ENCODE results near the gene YIPF2.
"Not testable (repeated sequence)": the region's sequence is repeated elsewhere in the genome, so short reads cannot be mapped to it uniquely, and the experiment has no call there.

YIPF2 gene

GRCh38 chr19:10911579-10912363 is 16.7 kb downstream of the YIPF2 start:
- no peak for DNase-seq (ENCODE audit: low read depth)

DNA sequence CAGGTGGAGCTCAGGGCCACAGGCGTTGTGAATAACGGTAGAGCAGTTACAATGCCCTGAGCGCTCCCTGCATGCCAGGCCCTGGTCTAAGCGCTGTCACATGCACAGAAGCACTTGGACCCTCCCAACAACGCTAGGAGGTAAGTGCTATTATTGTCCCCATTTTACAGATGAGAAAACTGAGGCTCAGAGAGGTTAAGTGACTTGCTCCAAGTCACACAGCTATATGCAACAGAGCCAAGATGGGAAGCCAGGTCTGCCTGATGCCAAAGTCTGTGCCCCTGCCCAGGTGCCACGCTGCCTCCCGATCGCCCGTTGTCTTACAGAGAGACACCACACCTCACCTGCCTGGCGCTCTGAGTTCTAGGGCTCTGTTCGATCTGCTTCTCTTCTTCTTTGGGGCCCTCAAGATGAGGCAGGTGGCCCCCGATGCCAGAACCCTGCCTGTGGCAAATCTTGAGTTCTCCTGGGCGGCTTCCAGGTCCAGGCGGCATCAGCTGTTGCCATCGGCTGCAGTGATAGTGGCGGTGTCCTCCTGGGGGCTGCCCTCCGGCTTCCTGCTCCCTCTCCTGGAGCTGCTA is 20.0 kb downstream of the YIPF2 start:
- no peak for DNase-seq (ENCODE audit: low read depth)

DNA sequence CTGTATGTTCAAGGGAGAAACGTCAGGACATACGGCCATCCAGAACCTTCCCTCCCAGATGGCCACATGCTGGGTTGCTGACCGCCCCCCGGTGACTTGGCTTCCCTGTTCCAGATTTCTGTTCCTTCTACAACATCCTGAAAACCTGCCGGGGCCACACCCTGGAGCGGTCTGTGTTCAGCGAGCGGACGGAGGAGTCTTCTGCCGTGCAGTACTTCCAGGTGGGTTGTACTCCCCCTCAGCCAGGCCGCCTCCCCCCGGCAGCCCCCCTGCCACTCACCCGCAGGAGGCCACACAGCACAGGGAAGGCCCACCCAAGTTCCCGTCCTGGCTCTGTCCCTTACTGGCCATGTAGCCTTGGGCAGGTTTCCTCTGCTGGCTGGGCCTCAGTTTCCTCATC is 20.5 kb downstream of the YIPF2 start:
- no peak for DNase-seq (ENCODE audit: low read depth)

- DNase-seq (ENCODE audit: low read depth): no peak
Measured at GRCh38 chr19:10899151-10899653, 29.2 kb downstream of the YIPF2 start.

DNA sequence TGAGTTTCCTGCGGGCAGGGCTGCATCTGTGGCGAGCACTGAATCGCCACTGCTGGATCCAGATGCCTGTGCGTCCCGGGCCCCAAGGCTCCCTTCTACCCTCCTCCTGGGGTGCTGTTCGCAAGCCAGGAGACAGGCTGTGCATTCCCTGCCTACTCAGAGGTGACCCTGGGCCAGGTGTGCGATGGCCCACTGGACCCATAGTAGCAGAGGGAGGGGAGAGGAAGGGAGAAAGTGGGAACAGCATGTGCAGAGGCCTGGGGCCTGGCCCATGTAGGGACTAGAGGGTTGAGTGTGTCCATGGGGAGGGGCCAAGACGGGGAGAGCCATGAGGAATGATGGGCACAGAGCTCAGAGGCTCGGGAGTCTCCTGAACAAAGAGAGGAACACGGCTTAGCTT is 29.8 kb downstream of the YIPF2 start:
- no peak for DNase-seq (ENCODE audit: low read depth)

GRCh38 chr19:10896851-10897526 is 31.4 kb downstream of the YIPF2 start:
- DNase-seq (ENCODE audit: low read depth): no peak

DNA sequence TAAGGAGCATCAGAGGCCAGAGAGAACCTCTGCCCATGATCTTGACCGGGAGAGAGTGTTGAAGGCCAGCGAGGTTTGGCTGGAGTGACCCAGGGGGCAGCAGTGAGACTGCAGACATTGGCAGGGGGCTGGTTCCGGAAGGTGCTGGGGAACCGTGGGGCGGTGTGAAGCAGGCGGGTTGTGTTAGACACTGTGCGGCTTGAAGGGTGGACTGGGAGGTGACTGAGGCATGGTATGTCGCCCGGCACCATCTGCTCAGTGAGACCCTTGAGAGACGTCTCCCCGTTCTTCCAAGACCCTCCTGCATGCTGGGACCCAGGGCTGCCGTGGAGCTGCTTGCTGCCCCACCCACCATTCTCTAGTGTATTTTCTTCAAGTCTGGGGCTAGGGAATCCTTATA is 32.5 kb downstream of the YIPF2 start:
- no peak for DNase-seq (ENCODE audit: low read depth)

DNA sequence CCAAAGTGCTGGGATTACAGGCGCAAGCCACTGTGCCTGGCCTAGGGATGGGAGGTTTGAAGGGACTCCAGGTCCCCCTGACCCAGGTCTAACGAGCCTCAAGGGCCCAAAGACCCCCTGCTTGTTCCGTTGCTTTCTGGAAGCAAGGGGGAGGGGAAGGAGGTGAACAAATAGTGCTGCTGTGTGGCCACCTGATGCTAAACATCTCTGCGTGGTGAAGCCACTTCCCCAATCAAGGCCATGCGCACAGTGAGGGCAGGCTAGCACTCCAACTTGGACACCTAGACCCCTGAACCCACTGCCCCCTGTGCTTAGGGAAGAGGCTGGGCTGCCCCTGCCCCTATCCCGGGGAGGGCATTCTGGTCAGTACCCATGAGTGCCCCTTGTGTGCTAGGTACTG is 33.1 kb downstream of the YIPF2 start:
- no peak for DNase-seq (ENCODE audit: low read depth)

- DNase-seq (ENCODE audit: low read depth): no peak
Measured at GRCh38 chr19:10894911-10895213, 33.6 kb downstream of the YIPF2 start.

DNA sequence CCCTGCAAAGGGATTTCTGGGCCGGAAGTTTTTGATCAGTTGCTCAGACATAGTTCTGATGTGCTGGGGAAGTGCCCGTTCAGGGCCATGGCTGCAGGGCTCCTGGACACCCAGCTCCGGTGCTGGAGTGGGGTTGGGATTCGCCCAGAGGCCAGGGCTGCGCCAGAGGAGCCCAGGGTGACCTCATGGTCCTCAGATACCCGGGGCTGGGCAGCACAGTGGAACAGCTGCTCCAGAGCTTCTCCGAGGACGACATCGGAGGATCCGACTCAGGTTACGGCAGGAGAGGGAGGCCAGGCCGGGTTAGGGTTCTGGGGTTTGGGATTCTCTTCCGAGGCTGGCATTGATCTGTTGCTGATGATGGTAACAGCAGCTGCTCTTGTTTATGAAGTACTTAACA is 36.2 kb downstream of the YIPF2 start:
- no peak for DNase-seq (ENCODE audit: low read depth)

DNA sequence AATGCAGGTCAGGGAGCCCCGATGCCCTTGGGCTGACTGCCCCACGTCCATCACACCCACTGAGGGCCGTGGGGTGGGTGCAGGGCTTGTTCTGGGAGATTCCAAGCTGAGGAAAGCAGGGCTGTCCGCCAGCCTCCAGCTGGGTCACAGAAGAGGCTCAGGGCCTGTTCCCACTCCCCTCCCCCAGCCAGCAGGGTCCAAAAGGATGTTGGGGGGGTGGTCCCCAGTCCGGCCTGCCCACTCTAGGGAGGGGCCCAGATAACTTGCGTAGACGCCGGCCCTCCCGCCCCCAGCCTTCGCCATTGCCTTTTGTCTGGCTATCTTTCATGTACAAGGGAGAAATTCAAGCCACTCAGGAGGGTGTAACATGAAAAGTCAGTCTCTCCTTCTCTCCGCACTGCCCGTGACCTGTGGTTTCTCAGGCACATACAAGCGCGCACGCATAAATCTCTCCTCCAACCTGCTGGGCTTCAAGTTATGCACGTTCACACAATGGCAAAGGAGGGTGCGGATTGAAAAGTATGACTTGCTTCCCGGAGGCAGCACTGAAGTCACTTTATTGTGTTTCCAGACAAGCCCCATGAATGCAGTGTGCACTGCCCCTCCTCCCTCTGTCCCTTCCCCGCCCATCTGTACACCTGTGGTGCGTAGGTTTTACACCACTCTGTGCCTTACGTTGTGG is 36.9 kb downstream of the YIPF2 start:
- DNase-seq (ENCODE audit: low read depth): no peak

GRCh38 chr19:10889880-10890279 is 38.6 kb downstream of the YIPF2 start:
- DNase-seq (ENCODE audit: low read depth): no peak

GRCh38 chr19:10888421-10888866 is 40.0 kb downstream of the YIPF2 start:
- no peak for DNase-seq (ENCODE audit: low read depth)

DNA sequence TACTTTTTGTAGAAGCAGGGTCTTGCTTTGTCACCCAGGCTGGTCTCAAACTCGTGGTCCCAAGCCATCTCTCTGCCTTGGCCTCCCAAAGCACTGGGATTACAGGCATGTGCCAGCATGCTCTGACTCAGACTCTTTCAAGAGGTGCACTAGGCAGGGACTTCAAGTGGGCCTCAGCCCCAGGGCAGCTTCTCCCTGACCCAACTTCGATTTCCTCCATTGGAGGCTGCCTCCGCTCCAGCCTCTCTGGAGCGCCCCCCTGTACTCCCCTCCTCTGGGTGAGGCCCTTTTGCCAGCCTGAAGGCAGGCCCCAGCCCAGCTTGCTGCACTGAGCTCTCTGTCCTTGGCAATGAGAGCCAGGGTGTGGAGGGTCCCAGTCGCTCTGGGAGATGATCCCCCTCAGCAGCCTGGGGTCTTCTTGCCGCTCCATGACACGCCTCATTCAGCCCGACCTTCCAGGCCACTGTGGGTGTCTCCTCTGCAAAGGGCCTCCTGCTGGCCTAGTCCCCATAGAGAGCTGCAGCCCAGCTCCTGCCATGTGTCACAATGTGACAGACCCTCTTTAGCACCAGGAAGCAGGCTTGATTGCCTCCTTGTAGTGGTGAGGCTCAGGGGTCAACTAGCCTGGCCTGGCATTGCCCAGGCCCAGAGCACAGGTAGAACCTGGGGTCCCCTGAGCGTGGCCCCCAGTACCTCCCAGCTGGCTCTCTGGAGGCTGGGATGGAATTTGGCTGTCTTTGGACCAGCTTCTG is 40.6 kb downstream of the YIPF2 start:
- DNase-seq (ENCODE audit: low read depth): peak; percentile 31

GRCh38 chr19:10885201-10886169 is 43.0 kb downstream of the YIPF2 start:
- no peak for DNase-seq (ENCODE audit: low read depth)

DNA sequence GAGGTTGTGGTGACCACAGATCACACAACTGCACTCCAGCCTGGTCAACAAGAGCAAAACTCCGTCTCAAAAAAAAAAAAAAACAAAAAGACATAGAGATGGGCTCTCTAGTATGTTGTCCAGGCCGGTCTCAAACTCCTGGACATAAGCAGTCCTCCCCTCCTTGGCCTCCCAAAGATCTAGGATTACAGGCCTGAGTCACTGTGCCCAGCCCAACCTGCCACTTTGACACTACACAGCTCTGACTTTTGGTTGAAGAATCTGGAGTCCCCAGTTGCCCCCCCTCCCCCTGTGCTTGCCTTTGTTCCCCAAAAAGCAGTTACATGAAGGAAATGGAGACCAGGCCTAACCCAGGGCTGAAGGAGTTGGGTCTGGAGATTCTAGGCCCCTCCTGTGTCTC is 44.2 kb downstream of the YIPF2 start:
- peak; percentile 73 for DNase-seq (ENCODE audit: low read depth)

DNA sequence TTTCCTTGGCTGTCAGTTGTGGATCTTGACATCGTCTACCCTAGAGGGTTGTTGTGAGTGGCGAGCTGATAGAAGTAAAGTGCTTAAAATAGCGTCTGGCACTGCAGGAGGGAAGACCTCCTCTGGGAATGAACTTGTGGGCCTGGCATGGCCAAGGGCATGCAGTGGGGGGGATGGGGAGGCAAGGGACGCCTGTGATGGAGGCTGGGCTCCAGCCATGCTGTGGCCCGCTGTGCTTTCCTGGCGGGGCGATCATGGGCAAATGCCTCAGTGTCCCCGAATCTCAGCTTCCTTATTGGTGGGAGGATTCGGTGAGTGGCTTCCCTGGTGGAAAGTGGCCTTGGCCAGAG is 46.4 kb downstream of the YIPF2 start:
- no peak for DNase-seq (ENCODE audit: low read depth)

DNA sequence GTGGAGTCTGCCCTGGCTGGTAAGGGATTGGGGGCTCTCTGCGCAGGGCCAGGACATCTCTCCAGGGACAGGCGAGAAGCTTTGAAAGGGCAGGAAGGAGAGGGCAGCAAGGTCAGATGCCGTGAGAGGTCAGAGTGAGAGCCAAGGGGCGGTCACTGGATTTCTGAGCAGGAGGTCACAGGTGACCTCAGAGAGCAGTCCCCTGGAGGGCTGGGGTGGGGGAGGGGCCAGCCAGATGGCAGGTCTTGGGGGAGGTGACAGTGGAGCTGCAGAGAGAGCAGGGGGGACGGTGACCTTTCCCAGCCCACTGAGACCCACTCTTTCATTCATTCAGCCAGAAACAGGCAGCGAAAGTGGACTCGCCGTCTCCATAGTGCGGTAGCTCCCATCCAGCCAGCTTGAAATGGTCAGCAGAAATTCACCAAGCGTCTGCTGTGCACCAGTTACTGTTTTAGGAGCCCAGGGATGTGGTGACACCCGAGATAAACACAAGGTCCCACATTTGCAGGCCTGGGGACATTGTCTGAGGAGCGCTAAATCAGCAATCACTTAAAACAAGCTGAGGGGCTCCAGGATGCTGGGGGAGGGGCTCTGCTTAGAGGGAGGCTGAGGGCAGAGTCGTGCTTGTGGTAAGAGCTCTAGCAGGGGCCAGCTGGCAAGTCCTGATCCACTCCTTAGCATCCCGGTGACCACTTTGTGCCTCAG is 46.9 kb downstream of the YIPF2 start:
- no peak for DNase-seq (ENCODE audit: low read depth)

GRCh38 chr19:10878253-10878652 is 50.2 kb downstream of the YIPF2 start:
- no peak for DNase-seq (ENCODE audit: low read depth)

GRCh38 chr19:10877608-10878007 is 50.8 kb downstream of the YIPF2 start:
- not testable (repeated sequence) for DNase-seq (ENCODE audit: low read depth)
